Stimulated activated naive CD8-positive, alpha-beta T cell treated with anti-CD3 and anti-CD28 coated beads, Interleukin-15, Interleukin-2, amounts not matched to agents 100 ng/mL and 50 ng/mL, for 24 hours (primary cell): Measurements from ENCODE around the gene ISCA2.

Source experiments
- H3K27ac Mint-ChIP-seq: one replicate; pipeline ENCODE4 v1.8.0; 2021; ENCODE audit warnings: mild to moderate bottlenecking, mixed read lengths
- H3K27me3 Mint-ChIP-seq: one replicate; pipeline ENCODE4 v1.8.0; 2021; ENCODE audit warnings: mixed read lengths
- H3K36me3 Mint-ChIP-seq: one replicate; pipeline ENCODE4 v1.8.0; 2021; ENCODE audit warnings: low read depth, mixed read lengths
- H3K4me1 Mint-ChIP-seq: one replicate; pipeline ENCODE4 v1.8.0; 2021; ENCODE audit warnings: low read depth, mixed read lengths
- H3K4me3 Mint-ChIP-seq: one replicate; pipeline ENCODE4 v1.8.0; 2021; ENCODE audit warnings: mild to moderate bottlenecking, mixed read lengths
- H3K9me3 Mint-ChIP-seq: one replicate; pipeline ENCODE4 v1.8.0; 2021; ENCODE audit warnings: mixed read lengths

Gene ISCA2

DNA sequence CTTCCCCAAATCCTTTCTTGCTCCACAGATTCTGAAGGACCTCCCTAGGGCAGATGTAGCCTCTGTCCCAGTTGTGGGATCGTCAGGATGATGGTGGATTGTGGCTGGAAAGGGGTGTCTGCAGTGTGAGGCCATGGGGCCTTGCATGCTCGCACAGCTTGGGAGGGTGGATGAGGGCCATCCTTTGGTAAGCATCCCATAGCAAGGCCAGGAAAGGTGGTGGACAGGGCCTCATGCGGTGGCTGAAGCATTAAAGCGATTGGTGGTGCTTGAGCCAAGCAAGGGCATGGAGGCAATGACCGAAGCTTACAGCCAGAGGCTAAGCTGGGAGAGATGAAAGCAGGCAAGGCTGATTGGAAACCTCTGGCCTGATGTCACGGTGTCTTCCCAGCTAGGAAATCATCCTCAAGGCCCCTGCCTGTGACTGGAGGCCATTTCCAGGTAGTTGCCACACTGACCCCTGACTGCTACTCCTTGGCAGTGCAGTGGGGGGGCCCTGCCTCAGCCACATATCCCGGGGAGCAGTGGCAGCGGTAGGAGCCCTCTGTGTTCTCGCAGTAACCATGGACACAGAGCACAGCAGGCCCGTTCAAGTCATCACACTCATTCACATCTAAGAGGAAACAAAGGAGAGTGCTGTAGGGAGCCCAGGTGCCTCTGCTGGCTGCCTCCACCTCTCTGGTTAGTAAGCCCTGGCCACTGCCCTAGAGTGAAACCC lies 7.0 kb downstream of the ISCA2 start:
- Mint-ChIP-seq H3K27ac (no peak overlapping the region), H3K4me1 (peaks cover 4% of the 10 kb centered on the region), H3K4me3 (no peak overlapping the region), H3K9me3 (no peaks in the 10 kb centered on the region), H3K36me3 (peaks cover 4% of the 10 kb centered on the region), H3K27me3 (no peaks in the 10 kb centered on the region)

DNA sequence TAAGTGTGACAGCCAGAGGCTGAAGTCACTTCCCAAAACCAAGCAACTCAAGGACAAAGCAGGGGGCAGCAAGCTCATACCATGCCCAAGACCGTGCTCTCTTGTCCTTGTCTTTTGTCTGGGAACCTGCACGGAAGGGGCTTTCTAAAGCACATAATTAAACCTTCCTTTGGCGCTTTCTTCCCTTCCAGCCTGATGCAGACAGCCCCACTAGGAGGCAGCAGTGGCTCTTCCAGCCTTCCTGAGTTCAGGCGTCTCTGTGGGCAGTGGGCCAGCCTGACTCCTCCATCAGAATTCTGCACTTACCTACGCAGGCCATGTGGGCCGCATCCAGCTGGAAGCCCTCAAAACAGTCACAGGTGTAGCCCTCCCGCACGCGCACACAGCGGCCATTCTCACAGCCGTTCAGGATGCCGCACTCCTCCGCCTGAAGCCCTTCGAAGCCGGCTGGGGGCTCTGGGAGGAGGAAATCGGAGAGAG lies 7.6 kb downstream of the ISCA2 start:
- Mint-ChIP-seq H3K36me3 (peaks cover 4% of the 10 kb centered on the region), H3K9me3 (no peaks in the 10 kb centered on the region), H3K4me1 (no peaks in the 10 kb centered on the region), H3K4me3 (no peak overlapping the region), H3K27me3 (no peaks in the 10 kb centered on the region), H3K27ac (no peak overlapping the region)

DNA sequence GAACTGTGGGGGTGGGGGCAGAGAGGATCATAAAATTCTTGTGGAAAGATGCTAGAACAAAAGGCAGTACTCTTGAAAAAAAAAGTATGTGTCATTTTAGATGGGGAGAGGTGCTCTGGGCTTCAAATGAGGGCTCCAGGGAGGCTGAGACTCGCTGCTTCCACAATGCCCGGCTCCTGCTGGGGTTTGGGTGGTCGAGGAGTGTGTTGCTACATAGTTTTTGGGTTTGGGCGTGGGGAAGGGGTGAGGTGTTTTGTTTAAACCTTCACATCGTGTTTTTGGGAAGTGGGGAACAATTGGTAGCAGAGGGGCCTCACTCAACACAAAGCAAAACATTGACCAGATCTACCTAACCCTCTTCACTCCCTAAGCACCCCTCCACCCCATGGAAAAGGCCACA lies 8.1 kb downstream of the ISCA2 start:
- H3K4me3 Mint-ChIP-seq = no peak overlapping the region
- no peaks in the 10 kb centered on the region for H3K27me3 Mint-ChIP-seq
- H3K4me1 Mint-ChIP-seq = no peaks in the 10 kb centered on the region
- H3K27ac Mint-ChIP-seq = no peak overlapping the region
- H3K9me3 Mint-ChIP-seq = no peaks in the 10 kb centered on the region
- H3K36me3 Mint-ChIP-seq = peaks cover under 1% of the 10 kb centered on the region

DNA sequence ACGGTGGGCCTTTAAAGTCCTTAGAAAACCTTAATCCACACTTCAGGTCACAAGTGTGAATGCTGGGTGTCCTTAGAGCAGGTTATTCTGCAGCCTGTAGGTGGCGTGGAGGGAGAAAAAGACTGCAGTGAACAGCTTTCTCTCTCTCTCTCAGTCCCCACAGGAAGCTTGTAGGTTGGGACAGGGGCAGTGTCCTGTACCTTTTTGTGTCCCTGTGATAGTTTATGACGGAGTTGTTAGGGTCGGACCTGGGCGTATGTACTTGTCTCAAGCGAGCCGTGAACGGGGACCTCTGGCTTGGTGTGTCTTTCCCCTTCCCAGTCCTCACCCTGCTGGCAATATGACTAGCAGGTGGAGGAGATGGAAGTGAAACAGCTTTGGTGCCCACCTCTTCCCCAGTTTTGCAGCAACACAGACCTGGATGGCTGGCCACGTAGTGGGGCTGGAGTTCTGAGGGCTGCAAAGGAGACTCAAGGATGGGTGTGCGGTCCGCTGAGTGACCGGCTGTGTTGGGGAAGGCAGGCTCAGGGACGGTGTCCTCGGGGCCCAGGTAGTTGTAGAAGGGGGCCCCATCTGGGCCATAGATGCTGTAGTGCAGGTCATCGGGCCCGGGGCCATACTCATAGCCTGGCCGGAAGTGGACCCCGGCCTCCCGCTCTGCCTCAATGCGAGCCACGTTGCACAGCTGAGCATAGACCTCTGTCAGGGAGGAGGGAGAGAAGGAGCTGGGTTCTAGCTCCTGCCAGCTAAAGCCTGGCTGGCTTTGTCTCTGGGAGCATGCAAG lies 8.9 kb downstream of the ISCA2 start:
- Mint-ChIP-seq H3K9me3 (no peaks in the 10 kb centered on the region), H3K27me3 (no peaks in the 10 kb centered on the region), H3K36me3 (no peaks in the 10 kb centered on the region), H3K27ac (no peak overlapping the region), H3K4me3 (no peak overlapping the region), H3K4me1 (no peaks in the 10 kb centered on the region)

DNA sequence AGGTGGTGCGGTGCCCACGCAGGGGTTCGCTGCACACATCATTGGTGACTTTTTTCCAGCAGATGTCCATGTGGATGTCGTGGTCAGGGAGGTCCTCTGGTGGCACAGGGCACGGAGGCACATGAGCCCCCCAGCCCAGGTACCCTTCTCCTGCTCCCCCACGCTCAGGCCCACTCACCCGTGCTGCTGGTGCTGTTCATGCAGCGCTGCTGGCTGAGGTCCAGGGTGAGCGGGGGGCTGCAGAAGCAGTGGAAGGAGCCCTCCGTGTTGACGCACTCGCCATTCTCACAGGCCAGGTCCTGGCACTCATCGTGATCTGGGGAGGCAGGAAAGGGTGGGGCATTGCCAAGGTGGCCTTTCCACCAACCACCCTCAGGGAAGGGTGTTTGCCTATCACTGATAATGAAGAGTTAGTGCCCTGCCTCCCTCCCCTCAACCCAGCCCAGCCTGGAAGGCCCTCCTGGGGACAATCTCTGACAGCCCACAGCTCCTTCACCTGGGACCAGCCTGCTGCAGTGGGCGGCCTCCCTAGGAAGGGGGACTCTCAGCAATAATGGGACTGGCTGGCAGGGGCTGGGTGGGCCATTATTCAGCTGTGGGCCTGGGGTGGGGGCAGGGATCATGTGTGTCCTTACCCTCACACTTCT lies 9.8 kb downstream of the ISCA2 start:
- H3K4me1 Mint-ChIP-seq = no peaks in the 10 kb centered on the region
- H3K36me3 Mint-ChIP-seq = no peaks in the 10 kb centered on the region
- H3K4me3 Mint-ChIP-seq = no peak overlapping the region
- H3K27ac Mint-ChIP-seq = no peak overlapping the region
- no peaks in the 10 kb centered on the region for H3K27me3 Mint-ChIP-seq
- H3K9me3 Mint-ChIP-seq = no peaks in the 10 kb centered on the region

DNA sequence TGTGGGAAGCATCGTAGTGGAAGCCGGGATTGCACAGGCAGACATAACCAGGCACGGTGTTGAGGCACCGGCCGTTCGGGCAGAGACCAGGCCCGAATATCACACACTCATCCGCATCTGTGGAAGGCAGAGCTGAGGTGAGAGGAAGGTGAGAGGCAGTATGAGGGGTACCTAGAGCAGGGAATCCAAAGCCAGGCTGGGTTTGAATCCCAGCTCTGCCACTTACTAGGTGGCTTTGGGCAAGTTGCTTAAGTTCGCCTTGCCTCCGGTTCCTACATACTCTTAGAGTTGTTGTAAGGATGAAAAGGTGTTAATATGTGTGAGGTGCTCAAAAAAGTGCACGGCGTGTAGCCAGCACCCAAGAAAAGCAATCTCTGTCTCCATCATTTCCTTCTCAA lies 10.4 kb downstream of the ISCA2 start:
- Mint-ChIP-seq H3K36me3 (no peaks in the 10 kb centered on the region), H3K27me3 (no peaks in the 10 kb centered on the region), H3K27ac (no peak overlapping the region), H3K9me3 (no peaks in the 10 kb centered on the region), H3K4me1 (no peaks in the 10 kb centered on the region), H3K4me3 (no peak overlapping the region)

DNA sequence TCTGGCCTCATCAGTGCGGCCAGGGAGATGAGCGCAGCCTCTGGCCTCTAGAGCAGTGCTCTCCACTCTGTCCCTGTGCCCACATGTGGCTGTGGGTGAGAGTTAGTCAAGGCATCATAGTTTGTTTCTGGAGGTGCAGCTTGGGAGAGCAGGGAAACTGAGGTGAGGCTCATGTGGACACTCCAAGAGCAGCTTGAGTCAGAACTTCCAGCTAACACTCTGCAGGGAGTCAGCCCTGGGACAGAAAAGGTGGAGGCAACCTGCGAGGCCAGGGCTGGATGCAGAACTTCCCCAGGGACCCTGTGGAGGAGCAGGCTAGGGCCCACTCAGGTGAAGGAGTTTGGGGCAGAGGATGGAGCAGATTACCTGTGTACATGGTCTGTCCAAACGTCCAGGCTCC lies 10.8 kb downstream of the ISCA2 start:
- H3K4me1 Mint-ChIP-seq = no peaks in the 10 kb centered on the region
- H3K36me3 Mint-ChIP-seq = no peaks in the 10 kb centered on the region
- H3K9me3 Mint-ChIP-seq = no peaks in the 10 kb centered on the region
- no peak overlapping the region for H3K27ac Mint-ChIP-seq
- H3K4me3 Mint-ChIP-seq = no peak overlapping the region
- H3K27me3 Mint-ChIP-seq = no peaks in the 10 kb centered on the region

DNA sequence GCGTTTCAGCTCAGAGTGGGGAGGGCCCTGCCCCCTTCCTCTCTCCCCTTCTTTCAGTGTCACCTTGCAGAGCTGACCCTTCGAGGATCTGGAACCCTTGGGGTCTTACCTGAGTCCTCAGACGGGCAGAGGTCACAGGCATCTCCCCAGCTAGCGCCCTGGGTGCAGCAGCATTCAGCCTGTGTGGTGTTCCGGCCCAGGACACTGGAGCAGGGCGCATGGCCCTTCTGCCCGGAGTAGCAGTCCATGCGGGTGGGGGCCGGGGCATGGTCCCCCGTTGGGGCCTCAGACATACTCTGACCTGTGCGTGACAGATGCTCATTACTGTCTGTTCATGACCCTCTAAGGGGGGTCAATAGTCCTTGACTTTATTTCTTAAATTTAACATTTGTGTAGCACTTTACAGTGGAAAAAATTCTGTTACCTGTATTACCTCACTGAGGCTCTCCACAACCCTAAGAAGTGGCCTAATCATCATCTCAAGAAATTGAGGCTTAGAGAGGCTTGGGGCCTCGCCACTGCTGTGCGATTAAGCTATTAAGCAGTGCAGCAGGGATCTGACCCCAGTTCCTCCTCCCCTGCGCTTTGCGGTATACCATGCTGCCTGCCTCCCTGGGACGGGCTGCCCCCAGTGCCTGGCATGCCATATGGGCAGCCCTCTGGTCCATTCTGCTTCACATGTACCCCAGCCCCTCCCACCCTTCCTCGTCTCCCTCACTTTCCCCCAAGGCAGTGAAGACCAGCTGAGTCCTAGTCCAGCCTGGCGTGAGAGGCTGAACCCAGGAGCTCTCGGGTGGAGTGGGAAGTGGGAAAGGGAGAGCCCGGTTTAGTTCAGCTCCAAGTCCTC lies 11.5 kb downstream of the ISCA2 start:
- no peaks in the 10 kb centered on the region for H3K36me3 Mint-ChIP-seq
- H3K9me3 Mint-ChIP-seq = no peaks in the 10 kb centered on the region
- H3K4me3 Mint-ChIP-seq = no peak overlapping the region
- no peaks in the 10 kb centered on the region for H3K27me3 Mint-ChIP-seq
- no peaks in the 10 kb centered on the region for H3K4me1 Mint-ChIP-seq
- no peak overlapping the region for H3K27ac Mint-ChIP-seq

DNA sequence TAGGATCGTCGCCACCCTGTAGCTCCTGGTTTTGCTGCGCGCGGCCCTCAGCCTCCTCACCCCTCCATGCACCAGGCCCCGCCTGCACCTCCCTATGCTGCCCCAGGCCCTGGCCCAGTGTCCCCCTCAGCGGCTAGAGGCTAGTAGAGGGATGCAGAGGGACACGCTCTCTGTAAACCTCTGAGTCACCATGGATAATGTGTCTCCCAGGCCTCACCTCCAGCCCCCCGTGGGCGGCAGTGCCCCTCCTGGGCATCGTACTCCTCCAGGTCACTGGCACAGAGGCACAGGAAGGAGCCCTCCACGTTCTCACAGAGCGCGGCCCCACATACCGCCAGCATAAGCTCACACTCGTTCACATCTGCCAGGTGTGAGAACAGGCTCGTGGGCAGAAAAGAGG lies 12.3 kb downstream of the ISCA2 start:
- Mint-ChIP-seq H3K36me3 (no peaks in the 10 kb centered on the region), H3K27ac (no peak overlapping the region), H3K9me3 (no peaks in the 10 kb centered on the region), H3K4me3 (no peak overlapping the region), H3K4me1 (no peaks in the 10 kb centered on the region), H3K27me3 (no peaks in the 10 kb centered on the region)

DNA sequence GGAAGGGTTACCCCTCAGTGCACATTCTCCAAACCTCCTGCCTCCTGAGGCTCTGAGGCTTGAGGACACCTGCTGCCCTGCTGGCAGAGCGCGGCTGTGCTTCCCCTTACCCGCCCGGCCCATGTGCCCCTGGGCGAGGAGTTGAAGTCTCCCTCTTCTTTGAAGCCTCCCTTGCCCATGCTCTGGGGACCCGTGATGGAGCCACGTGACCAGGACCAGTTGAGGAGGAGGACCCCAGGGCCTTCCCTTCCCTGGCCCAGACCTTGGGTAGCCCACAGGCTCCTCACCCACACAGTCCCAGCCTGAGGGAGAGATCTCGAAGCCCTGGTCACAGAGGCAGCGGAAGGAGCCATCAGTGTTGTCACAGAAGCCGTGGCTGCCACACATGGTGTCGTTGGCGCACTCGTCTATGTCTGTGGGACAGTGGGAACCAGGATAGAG lies 12.9 kb downstream of the ISCA2 start:
- no peaks in the 10 kb centered on the region for H3K27me3 Mint-ChIP-seq
- no peak overlapping the region for H3K27ac Mint-ChIP-seq
- H3K4me1 Mint-ChIP-seq = no peaks in the 10 kb centered on the region
- no peak overlapping the region for H3K4me3 Mint-ChIP-seq
- H3K36me3 Mint-ChIP-seq = no peaks in the 10 kb centered on the region
- no peaks in the 10 kb centered on the region for H3K9me3 Mint-ChIP-seq

DNA sequence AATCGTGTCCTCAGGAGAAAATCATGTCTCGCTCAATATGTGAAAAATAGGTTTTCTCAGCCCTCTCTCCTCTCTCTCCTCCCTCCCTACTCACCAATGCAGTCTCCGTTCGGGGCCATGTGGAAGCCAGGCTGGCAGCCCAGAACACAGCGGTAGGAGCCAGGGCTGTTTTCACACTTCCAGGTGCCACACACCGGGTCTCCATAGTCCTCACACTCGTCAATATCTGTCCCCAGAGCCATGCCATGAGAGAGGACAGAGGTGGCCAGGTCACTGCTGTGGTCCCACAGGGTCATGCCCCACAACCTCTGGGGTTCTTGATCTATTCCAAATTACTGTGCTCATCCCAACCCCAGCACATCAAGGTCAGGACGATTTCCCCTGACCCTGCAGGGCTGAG lies 13.5 kb downstream of the ISCA2 start:
- Mint-ChIP-seq H3K4me3 (no peak overlapping the region), H3K9me3 (no peaks in the 10 kb centered on the region), H3K36me3 (no peaks in the 10 kb centered on the region), H3K27ac (no peak overlapping the region), H3K27me3 (no peaks in the 10 kb centered on the region), H3K4me1 (no peaks in the 10 kb centered on the region)

DNA sequence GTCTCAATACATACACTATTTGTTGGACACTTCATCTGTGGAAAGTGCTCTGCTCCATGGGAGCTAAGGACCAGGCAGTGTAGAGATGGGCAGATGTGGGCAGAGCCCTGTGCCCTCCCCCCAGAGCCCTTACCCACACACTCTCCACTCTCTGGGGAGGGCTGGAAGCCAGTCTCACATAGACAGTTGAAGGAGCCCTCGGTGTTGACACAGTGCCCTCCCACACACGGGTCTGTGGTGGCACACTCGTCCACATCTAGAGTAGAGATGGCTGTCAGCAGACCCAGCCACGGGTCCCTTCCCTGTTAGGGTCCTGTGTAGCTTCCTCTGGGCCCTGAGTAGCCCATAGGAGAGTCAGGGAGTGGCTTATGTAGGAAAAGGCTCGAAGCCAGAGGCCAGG lies 14.3 kb downstream of the ISCA2 start:
- H3K4me3 Mint-ChIP-seq = no peak overlapping the region
- H3K27ac Mint-ChIP-seq = no peak overlapping the region
- no peaks in the 10 kb centered on the region for H3K4me1 Mint-ChIP-seq

DNA sequence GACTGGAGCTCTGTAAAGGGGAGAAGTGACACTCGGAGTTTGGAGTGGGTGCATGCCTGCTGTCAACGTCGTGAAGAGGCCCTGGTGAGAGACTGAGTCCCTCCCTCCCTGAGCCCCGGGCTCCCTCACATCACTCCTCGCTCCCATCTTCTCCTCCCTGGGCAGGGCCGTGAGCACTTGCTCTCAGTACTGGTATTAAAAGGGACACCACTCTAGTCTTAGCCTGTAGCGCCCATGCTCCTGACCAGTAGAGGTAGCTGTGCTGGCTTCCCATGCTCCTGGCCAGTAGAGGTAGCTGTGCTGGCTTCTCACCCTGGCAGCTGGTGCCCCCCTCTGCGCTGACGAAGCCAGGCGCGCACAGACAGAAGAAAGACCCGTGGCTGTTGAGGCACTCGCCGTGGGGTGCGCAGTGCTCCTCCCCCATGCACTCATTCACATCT lies 14.7 kb downstream of the ISCA2 start:
- H3K27me3 Mint-ChIP-seq = peaks cover 5% of the 10 kb centered on the region
- no peak overlapping the region for H3K27ac Mint-ChIP-seq
- H3K36me3 Mint-ChIP-seq = no peaks in the 10 kb centered on the region
- H3K9me3 Mint-ChIP-seq = no peaks in the 10 kb centered on the region
- no peak overlapping the region for H3K4me3 Mint-ChIP-seq
- no peaks in the 10 kb centered on the region for H3K4me1 Mint-ChIP-seq

More for the DNA sequence above, 14.3 kb downstream of the ISCA2 start:
- no peaks in the 10 kb centered on the region for H3K9me3 Mint-ChIP-seq
- peaks cover 3% of the 10 kb centered on the region for H3K27me3 Mint-ChIP-seq
- H3K36me3 Mint-ChIP-seq = no peaks in the 10 kb centered on the region

DNA sequence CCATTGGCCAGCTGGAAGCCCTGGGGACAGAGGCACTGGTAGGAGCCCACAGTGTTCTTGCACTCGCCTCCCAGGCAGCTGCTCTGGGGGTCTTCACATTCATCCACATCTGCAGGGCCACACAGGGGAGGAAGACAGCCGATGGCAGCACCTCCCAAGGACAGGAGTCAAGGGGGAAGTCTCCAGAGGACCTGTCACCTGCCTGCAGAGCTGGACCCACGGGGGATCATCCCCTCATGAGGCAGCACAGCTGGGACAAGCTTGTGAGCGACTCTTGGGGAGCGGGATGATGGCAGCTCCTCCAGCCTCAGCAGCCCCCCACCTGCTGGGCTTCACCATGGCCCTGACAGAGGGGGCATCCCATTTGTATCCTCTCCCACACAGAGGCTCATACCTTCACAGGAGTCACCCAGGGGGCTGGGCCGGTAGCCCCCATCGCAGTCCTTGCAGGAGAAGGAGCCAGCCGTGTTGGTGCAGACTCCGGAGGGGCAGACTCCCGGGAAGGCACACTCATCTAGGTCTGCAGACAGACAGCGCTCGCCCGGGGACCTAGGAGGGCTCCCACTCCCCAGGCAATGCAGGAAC lies 15.4 kb downstream of the ISCA2 start:
- H3K27me3 Mint-ChIP-seq = peaks cover 8% of the 10 kb centered on the region
- no peaks in the 10 kb centered on the region for H3K4me1 Mint-ChIP-seq
- no peaks in the 10 kb centered on the region for H3K36me3 Mint-ChIP-seq
- H3K9me3 Mint-ChIP-seq = no peaks in the 10 kb centered on the region
- no peak overlapping the region for H3K4me3 Mint-ChIP-seq
- no peak overlapping the region for H3K27ac Mint-ChIP-seq
